ENCODE results near the gene MTA1.

MTA1 gene

DNA sequence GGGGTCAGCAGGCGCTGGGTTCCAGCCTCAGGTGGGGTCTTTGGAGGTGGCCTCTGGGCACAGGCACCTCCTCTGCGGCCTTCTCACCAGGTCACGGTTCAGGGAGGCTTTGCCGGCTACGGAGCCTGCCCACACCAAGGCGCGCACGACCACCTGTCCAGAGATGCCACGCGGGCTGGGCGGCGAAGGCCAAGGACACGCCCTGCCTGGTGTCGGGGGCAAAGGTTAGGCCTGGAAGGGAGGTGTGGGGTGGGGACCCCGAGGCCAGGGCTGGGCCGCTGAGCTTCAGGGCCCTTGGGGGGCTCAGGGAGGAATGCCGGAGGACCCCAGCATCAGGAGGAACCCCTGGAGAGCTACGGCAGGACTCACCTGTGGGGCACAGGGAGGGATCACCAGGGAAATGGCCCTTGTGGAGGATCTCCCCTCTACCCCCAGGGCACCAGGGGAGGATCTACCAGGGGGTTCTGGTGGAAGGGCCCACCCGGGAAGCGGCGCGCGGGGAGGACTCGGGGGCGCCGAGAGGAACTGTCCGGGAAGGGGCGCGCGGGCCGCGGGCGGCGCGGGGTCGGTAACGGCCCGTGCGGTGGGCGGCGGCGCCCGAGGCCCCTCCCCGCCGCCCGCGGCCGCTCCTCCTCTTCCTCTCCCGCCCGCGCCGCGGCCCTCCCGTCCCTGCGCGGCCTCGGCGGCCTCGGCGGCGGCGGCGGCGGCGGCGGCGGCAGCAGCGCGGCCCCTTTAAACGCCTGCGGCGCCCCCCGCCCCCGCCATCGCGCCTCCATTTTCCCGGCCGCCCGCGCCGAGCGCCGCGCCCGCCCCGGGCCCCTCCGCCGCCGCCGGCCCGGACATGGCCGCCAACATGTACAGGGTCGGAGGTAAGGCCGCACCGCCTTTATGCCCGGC, at the start of gene MTA1:
MTA1 (plus strand) TSS at position 633 of the 897 bp plus-strand sequence; CDS start at position 842, 209 bp downstream.
- DNase-seq = no peak

DNA sequence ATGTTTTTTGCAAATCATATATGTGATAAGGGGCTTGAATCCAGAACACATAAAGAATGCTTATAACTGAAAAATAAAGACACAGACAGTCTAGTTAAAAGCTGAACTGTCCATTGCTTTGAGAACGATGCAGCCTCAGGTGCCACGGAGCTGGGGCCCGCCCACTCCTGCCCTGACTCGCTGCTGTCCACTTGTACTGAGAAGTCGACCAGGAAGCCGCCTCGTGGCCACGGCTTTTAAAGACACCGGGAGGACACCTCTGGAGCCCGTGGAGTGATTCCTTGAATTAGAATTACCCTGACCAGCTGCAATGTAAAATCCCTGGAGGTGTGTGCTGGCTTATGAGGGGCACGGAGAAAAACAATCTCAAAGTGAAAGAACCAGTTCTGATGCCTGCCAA, 45.2 kb upstream of the MTA1 start:
- no peak for DNase-seq

DNA sequence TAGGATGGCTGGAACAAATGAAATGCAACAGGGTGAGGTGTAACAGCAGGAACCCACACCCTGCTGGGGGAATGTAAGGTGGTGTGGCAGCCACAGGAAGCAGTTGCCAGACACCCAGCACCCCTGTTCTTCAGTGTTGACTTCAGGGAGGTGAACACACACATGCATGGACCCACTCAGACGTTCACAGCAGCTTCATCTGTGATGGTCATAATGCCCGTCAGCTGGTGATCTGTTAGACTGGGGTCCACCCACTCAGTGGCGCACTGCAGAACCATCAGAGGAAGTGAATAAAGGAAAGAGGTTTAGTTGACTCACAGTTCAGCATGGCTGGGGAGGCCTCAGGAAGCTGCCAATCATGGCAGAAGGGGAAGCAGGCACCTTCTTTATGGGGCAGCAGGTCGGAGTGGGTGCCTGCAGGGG, 44.0 kb upstream of the MTA1 start:
- DNase-seq = no peak

DNA sequence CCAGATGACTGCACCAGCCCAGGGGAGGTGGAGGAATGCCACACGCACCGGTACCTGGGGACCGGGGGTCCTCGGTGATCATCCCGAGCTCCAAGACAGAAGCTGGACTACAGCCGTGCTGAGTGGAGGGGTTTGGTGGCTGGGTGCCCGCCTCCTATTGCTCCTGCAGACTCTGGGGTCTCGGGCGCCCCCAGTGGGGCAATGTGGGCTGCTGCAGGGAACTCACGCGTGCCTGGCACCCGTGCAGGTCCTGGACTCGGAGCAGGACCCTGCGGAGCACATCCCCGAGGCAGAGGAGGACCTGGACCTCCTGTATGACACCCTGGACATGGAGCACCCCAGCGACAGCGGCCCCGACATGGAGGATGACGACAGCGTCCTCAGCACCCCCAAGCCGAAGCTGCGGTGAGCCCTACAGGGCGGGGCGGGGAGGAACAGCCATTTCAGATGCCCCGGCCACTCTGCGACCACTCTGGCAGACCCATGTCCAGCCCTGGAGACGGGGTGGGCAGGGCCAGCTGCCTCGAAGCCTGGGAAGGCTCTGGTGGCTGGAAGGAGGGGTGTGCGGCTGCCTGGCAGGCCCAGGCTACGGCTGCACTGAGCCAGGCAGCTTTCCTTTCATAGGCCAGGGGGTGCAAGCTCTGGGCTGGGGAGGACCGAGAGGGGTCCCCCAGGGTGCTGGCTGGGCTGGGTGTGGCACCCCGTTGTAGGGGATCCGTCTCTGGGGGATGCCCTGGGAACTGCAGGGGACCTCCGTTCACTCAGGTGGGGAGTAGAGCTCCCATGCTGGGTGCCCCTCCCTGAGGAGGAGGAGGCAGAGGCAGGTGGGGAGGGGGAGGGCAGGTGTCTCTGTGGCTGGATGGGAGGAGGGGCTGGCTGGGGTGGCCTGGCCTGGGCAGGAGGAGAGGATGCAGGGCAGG, 42.8 kb upstream of the MTA1 start:
- no peak for DNase-seq

DNA sequence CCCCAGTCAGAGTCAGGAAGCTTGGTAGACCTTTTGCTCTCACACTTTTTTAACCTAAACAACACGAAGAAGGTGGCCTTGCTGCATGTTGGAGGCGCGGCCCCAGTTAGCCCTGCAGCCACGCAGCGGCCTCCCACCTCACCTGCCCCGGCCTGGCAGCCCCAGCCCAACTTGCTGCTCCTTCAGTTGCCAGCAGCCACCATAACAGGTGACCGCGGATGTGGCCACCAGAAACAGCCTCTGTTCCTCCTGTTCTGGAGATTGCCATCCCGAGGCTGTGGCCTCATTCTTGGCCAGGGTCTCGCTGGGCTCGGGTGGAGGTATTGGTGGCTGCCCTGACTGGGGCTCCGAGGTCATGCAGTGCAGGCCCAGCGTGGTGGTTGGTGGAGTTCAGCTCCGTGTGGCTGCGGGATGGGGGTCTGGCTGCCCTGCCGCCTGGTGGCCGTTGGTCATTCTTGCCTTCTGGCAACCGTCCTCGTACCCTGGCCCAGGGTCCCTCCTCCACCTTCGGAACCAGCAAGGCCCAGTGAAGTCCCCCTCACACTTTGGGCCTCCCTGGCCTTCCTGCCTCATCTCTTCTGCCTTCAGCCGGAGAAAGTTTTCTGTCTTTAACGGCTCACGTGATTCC, 42.0 kb upstream of the MTA1 start:
- DNase-seq = no peak

DNA sequence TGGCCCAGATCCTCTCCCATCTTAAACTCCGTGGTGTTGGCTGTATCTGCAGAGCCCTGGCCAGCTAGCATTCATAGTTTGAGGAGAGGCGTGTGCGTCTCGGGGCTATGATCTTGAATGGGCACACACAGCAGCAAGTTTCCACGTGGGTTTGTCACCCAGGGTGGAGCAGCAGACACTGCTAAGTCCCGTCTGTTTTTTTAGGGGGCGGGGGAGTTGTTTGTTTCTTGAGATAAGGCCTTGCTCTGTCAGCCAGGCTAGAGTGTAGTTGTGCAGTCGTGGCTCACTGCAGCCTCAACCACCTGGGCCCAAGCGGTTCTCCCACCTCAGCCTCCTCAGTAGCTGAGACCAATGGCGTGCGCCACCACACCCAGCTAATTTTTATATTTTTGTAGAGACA, 41.4 kb upstream of the MTA1 start:
- no peak for DNase-seq

DNA sequence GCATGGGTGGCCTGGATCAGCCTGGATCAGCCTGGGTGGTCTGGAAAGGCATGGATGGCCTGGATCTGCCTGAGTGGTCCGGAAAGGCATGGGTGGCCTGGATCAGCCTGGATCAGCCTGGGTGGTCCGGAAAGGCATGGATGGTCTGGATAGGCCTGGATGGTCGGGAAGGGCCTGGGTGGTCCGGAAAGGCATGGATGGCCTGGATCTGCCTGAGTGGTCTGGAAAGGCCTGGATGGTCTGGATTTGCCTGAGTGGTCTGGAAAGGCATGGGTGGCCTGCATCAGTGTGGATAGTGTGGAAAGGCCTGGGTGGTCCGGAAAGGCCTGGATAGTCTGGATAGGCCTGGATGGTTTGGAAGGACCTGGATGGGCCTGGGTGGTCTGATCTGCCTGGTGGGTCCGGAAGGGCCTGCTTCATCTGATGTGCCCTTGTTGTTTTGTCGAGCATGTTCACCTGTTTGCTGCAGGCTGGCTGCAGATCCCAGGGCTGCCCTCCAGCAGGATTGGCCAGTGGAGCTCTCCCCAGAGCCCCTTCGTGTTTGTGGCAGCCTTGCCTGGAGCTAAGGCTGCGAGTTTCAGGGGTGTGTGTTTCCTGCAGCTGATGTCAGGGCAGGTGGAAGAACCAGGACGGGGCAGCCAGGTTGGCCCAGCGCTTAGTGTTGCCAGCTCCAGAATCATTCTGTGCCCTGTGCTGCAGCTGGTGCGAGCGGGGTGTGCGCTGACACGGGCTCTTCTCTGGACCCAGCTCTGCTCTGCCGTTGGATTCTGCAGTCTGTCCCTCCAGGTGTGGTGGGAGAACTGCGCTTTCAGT, 40.5 kb upstream of the MTA1 start:
- DNase-seq = no peak

DNA sequence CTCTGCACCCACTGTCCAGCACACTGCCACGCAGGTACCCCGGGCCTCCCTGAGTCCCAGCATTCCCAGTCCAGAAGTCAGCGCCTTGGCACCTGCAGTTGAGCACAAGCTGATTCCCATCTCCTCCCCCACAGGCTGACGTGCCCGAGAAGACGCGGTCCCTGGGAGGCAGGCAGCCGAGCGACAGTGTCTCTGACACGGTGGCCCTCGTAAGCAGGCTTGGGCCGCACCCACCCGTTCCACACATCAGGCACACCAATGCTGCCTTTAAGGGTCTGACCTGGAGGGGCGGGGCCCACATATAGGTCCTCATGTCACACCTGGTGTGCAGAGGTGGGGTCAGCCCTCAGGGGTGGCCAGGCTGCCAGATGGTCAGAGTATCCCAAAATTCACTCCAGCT, 39.7 kb upstream of the MTA1 start:
- DNase-seq = no peak

DNA sequence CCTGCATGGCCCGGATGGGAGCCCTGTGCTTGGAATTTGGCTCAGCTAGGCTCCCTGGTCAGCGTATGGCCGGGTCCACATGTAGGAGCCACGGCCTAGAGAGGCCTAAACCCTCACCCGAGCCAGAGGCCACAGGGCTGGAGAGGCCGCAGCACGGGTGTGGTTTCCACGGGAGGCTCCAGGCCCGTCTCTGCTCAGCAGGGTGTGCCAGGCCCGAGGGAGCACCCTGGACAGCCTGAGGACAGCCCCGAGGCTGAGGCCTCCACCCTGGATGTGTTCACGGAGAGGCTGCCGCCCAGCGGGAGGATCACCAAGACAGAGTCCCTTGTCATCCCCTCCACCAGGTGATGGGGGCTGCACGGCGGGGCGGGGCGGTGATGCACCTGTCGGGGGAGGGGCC, 38.9 kb upstream of the MTA1 start:
- no peak for DNase-seq

DNA sequence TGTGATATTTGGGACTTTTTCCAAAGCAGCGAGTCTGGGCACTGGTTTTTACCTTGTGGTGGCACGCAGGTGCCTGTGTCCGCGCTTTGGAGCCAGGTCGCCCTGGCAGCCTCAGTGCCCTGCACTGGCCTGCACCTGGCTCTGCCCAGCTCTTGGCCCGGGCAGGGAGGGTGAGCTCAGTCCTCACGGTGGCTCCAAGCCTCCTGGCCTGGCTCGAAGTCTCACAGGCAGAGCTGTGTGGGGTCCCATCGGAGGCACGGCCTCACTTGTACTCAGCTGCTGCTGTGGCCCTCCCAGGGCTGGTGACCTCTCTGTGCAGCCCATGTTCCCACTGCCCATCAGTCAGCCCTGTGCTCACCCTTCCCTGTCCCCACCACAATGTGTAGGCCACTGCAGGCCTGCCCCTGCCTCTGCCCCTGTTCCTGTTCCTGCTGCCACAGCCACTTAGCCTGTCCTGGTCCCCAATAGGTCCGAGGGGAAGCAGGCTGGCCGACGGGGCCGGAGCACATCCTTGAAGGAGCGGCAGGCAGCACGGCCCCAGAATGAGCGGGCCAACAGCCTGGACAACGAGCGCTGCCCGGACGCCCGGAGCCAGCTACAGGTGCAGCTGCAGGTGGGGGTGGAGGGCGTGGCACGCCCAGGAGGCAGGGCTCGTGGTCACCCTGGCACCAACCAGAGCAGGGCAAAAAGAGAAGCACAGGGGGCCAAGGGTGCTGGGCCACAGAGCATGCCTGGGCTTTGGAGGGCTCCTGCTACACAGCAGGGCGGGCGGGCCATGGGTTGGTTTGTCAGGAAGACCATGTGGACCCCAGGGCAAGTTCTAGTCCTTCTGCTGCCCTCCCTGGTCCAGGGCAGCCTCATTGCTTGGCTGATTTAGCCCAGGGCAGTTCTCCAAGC, 37.9 kb upstream of the MTA1 start:
- DNase-seq = no peak

DNA sequence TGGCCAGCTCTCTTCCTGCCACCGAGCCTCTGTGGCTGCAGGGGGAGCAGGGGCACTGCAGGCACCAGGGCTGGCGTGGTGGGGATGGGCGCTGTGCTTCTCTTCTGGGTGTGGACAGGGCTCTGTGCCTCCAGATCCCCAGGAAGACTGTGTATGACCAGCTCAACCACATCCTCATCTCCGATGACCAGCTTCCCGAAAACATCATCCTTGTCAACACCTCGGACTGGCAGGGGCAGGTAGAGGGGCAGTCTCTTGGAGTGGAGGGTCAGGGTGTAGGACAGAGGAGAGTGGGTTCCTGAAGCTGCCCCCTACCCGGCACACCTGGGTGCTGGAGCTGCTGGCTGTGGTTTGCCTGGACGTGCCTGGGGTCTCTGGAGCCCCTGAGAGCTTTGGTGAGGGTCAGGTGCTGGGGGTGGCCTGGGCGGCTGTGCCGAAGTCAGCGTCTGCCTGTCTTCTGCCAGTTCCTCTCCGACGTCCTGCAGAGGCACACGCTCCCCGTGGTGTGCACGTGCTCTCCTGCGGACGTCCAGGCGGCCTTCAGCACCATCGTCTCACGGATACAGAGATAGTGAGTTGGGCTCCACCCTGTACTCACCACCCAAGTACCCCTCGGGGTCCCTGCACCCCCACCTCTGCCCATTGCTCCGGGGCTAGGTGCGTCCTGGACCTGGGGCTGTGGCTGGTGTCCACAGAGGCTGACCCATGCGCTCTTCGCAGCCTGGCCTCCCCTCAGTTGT, 37.1 kb upstream of the MTA1 start:
- DNase-seq = no peak

DNA sequence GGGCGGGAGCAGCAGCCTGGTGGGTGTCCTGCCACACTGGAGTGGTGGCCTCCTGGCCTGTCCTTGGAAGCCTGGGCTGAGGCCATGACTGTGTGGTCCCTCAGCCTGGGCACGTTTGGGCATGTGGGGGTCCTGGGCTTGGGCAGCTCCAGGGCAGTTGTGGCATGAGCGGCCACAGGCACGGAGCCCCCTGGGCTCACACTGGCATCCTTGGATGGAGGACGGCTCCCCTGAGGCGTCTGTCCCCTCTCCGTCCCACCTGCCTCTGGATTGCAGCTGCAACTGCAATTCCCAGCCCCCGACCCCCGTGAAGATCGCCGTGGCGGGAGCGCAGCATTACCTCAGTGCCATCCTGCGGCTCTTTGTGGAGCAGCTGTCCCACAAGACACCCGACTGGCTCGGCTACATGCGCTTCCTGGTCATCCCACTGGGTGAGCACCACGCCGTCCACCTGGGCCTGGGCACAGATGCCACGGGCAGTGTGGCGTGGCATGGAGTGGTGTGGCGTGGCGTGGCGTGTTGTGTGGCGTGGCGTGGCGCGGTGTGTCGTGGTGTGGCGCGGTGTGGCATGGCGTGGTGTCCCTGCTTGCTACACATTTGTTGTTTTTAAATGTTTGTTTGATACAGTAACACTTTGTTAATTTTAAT, 36.4 kb upstream of the MTA1 start:
- DNase-seq = no peak

DNA sequence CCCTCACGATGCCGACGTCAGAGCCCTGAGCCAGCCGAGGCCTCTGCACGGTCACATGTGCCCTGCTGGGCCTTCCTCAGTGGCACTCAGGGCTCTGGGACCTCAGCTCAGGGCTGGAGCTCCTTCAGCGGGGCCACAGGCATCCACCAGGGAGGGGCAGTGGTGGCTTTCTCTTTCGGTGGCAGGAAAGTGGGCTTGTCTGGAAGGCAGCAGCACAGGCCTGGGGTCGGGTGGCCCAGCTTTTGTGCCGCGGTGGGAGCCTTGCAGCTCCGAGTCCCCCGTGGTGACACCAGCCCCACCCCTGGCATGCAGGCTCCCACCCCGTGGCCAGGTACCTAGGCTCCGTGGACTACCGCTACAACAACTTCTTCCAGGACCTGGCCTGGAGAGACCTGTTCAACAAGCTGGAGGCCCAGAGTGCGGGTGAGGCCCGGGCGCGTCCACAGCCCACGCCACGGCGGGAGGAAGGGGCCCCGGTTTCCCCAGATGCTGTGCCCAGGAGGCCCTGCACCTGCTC, 35.5 kb upstream of the MTA1 start:
- no peak for DNase-seq

DNA sequence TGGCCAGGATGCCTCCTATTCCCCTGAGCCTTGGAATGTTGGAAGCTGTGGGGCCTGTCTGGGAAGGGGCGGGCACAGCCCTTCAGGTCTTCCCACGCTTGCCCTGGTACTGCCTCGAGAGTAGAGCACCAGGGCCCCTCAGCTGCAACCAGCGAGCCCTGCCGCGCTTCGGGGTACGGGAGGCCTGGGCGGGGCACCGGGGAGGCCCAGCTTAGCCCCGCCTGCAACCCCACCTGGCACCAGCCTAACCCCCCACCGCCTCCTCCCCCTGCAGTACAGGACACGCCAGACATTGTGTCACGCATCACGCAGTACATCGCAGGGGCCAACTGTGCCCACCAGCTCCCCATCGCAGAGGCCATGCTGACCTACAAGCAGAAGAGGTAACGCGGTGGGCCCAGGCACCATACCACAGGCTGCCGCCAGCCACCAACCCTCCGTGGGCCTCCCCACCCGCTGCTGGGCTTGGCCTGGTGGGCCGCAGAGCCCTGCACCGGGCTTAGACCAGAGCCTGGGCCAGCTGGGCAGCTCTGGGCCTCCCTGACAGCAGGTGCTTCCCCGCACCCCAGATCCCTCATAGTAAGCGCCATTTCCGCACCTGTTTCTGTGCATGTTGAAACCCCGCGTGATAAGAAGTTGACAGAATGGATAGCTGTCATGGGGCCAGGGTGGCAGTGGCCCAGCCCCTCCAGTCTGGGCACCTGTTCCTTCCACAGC, 34.9 kb upstream of the MTA1 start:
- DNase-seq = no peak

DNA sequence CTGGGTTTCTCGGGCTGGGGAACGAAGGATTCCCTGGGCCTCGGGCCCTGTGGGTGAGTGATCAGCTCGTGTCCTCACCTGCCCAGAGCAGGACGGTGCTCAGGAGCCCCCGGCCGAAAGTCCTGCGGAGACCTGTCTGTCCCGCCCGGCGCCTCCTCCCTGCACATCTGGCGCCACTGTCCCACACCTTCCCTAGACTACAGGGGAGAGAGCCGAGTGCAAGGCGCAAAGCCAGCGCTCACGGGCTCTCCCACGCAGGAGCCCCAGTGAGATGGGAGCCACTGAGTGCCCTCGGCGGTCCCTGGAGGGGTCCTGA, 34.3 kb upstream of the MTA1 start:
- DNase-seq = no peak

DNA sequence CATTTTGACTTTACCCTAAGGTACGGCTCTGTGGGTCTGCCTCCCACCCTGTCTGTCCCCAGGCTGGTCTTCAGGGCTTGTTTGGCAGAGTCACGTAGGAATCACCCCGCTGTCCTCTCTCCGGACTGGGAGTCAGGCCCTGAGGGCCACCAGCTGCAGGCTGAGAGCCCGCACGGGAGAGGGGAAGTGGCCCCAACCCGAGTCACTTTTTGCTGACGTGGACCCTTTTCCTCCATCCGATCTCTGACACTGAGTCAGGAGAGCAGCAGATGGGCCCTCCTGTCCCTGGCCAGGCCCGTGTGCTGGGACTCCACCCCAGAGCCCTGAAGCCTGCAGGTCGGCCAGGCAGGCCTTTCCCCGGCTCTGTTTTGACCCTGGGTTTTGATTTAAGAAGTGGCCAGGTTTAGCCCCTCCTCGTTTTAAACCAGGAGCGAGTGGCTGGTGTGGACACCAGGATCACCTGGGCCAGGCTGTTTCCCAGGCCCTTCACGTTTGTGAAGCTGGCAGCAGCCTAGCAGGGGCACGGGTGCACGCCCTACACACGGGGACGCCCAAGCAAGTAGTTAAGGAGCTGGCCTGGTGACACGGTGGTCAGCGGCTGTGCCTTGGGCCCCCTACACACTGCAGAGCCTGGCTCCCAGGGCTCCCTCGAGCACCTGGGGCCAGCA, 33.8 kb upstream of the MTA1 start:
- no peak for DNase-seq

DNA sequence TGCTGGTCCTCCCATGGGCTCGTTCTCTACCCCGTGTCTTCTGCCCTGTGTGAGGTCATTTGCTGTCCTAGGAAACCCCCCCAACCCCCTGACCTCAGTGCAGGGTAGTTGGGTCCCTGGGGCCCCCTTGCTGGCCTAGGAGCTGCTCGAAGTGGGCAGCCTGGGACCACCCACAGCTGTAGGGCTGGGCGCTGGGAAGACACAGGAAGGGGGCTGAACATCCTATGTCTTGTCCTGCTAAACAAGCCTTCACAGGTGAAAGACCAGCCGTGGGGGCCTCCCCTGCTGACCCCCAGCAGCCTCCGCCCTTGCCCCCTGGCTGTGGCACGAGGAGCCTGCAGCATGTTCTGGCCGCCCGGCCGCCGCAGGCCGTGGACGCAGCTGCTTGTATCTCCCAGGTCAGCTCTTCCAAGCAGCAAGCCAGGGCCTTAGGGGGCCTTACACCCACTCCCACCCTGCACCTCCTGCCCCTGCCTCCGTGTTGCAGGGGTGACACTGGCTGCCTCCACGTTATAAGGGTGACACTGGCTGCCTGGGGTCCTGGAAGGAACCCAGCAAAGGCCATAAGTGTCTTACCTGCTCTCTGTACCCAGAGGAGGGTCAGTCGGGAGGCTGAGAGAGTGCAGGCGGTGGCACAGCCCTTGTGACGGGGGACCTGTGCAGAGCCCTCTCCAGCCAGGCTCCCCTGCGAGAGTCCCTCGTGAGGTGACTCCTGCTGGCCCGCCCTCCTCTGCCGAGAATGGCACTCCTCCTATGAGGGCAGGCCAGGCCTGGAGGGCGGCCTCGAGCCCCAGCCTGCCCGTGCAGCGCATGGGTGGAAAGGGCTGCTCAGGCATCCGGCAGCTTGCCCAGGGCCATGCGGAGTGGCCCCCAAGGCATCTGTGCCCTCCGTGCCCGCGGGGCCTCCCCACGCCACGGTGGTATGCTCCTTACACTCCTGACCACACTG, 32.8 kb upstream of the MTA1 start:
- DNase-seq = no peak

DNA sequence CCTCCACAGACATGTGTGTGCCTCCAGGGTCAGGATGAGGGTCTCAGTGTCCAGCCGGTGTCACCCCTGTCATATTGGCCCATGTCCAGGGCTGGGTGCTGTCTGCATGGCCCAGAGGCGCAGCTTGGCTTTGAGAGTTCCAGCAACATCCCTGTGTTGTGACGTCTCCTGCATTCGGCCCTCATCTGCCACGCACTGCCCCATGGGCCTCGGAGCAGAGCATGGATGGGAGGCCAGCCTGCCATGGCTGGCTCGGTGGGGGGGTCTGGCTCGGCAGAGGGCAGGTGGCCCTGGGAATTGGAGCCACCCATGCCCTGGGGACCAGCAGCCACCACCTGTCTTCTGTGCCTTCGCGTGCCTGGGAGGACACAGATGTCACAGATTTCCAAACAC, 32.1 kb upstream of the MTA1 start:
- DNase-seq = no peak

Data from NCI-H187 treated with DMSO at 0.1 percent for 48 hours (cell line).